ENCODE measurements around the gene R3HDM1.

DNA sequence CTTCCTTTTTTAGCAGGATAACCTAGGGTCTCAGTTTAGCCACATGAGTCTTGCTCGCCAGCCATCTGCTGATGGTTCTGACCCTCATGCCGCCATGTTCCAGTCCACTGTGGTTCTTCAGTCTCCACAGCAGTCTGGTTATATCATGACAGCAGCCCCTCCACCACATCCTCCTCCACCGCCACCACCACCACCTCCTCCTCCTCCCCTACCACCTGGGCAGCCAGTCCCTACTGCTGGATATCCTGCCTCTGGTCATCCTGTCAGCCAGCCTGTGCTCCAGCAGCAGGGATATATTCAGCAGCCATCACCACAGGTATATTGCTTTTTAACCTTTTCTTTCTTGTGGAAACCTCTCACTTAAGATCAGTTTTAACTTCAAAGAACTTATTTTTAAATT is 120.4 kb downstream of the R3HDM1 start:
- TF ChIP-seq, protein P1, sequence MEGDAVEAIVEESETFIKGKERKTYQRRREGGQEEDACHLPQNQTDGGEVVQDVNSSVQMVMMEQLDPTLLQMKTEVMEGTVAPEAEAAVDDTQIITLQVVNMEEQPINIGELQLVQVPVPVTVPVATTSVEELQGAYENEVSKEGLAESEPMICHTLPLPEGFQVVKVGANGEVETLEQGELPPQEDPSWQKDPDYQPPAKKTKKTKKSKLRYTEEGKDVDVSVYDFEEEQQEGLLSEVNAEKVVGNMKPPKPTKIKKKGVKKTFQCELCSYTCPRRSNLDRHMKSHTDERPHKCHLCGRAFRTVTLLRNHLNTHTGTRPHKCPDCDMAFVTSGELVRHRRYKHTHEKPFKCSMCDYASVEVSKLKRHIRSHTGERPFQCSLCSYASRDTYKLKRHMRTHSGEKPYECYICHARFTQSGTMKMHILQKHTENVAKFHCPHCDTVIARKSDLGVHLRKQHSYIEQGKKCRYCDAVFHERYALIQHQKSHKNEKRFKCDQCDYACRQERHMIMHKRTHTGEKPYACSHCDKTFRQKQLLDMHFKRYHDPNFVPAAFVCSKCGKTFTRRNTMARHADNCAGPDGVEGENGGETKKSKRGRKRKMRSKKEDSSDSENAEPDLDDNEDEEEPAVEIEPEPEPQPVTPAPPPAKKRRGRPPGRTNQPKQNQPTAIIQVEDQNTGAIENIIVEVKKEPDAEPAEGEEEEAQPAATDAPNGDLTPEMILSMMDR (IDR thresholded peaks at IDR 0.05), result no peak
- TF ChIP-seq POLR2AphosphoS5 (IDR thresholded peaks at IDR 0.05) (no peak), POLR2A (IDR thresholded peaks at IDR 0.05) (no peak)
